Stimulated activated CD4-positive, alpha-beta T cell treated with anti-CD3 and anti-CD28 coated beads, Interleukin-1b, Interleukin-23, amount 100 ng/mL, for 4 hours (primary cell): ENCODE data around the gene FMNL2.

Source experiments
- DNase-seq, 2 donors: peaks; one replicate each; pipeline ENCODE4 v3.0.0-alpha.2; 2020; ENCODE audit warnings: low read depth in 2 of 2

Gene FMNL2

GRCh38 chr2:152493945-152494528, 159.1 kb downstream of the FMNL2 start:
- DNase-seq, result no peak

GRCh38 chr2:152496371-152496770, 161.4 kb downstream of the FMNL2 start:
- no peak for DNase-seq

- DNase-seq, result no peak
Observed at GRCh38 chr2:152497481-152498052, 162.6 kb downstream of the FMNL2 start.

GRCh38 chr2:152499331-152499816, 164.4 kb downstream of the FMNL2 start:
- no peak for DNase-seq

GRCh38 chr2:152499896-152500735, 165.1 kb downstream of the FMNL2 start:
- DNase-seq, result no peak

- no peak for DNase-seq
Observed at GRCh38 chr2:152500772-152501171, 165.8 kb downstream of the FMNL2 start.

- no peak for DNase-seq
Observed at GRCh38 chr2:152501666-152502065, 166.7 kb downstream of the FMNL2 start.

- no peak for DNase-seq
Observed at GRCh38 chr2:152504618-152505017, 169.6 kb downstream of the FMNL2 start.

GRCh38 chr2:152505495-152505906, 170.5 kb downstream of the FMNL2 start:
- DNase-seq, result no peak

- DNase-seq, result no peak
Observed at GRCh38 chr2:152506843-152507242, 171.9 kb downstream of the FMNL2 start.

GRCh38 chr2:152507907-152508306, 172.9 kb downstream of the FMNL2 start:
- DNase-seq, result no peak

GRCh38 chr2:152508446-152508845, 173.5 kb downstream of the FMNL2 start:
- no peak for DNase-seq

GRCh38 chr2:152509772-152510491, 175.0 kb downstream of the FMNL2 start:
- DNase-seq, result no peak

- DNase-seq, result no peak
Observed at GRCh38 chr2:152510621-152511020, 175.6 kb downstream of the FMNL2 start.

GRCh38 chr2:152511981-152512380, 177.0 kb downstream of the FMNL2 start:
- DNase-seq, result no peak

GRCh38 chr2:152513029-152513428, 178.1 kb downstream of the FMNL2 start:
- no peak for DNase-seq

GRCh38 chr2:152513681-152514080, 178.7 kb downstream of the FMNL2 start:
- DNase-seq, result no peak

- DNase-seq, result no peak
Observed at GRCh38 chr2:152518034-152518433, 183.1 kb downstream of the FMNL2 start.

- DNase-seq, result no peak
Observed at GRCh38 chr2:152518641-152519580, 183.9 kb downstream of the FMNL2 start.

- DNase-seq, result no peak
Observed at GRCh38 chr2:152519581-152519952, 184.6 kb downstream of the FMNL2 start.

GRCh38 chr2:152520759-152521158, 185.8 kb downstream of the FMNL2 start:
- no peak for DNase-seq
